Endothelial cell of umbilical vein (primary cell): ENCODE results near the gene BDH1. TPM values are rescaled to one million over a fixed set of nuclear protein-coding genes. Genes with fewer than 3 reads are reported as not detected.

Experiments
- BruUV-seq: library from RNA; stranded (reverse); fragments of 400-500 nt; replicated peaks from 2 replicates; lab custom pipeline; 2021; lab: Mats Ljungman, UMichigan
- CTCF ChIA-PET: fragments of 300-600, 350-600 bp; sonication (Branson Sonifier 250); formaldehyde crosslinking; loops from one replicate; lab custom pipeline; 2021; ENCODE audit warnings: antibody characterized with exemption, inconsistent platforms; lab: Charles Lee
- POLR2A ChIA-PET: fragments of 300-600, 350-600 bp; sonication (Branson Sonifier 250); formaldehyde crosslinking; loops from one replicate; lab custom pipeline; 2021; ENCODE audit warnings: antibody characterized with exemption, inconsistent platforms; lab: Charles Lee
- DNase-seq: peaks from one replicate; pipeline ENCODE4 v3.0.0-alpha.2; 2011; ENCODE audit warnings: low read depth, low spot score
- FAIRE-seq: peaks from 2 replicates; lab custom pipeline; 2011; peaks lifted over from hg19 to GRCh38; lab: Jason Lieb, UNC
- H2AFZ ChIP-seq: 2 replicates; pipeline ENCODE4 v1.6.0; 2012; ENCODE audit warnings: low read depth, low read length, control low read depth, inconsistent platforms
- H3K27ac ChIP-seq: 2 replicates; pipeline ENCODE4 v1.5.1; 2011; ENCODE audit warnings: low read depth, mild to moderate bottlenecking, control low read depth, low read length, moderate library complexity; ENCODE audit not compliant: insufficient read depth
- H3K27me3 ChIP-seq, 2 experiments: 2 replicates each; pipeline versions ENCODE4 v1.6.0 to v1.6.1; 2011; ENCODE audit warnings: low read length in 2 of 2, mixed read lengths in 1 of 2; ENCODE audit not compliant: control insufficient read depth in 2 of 2, insufficient read depth in 2 of 2
- H3K36me3 ChIP-seq, 2 experiments: 2 replicates in 1 of 2; 3 replicates in 1 of 2; pipeline ENCODE4 v1.5.1; 2011; ENCODE audit warnings: low read length in 2 of 2, mild to moderate bottlenecking in 1 of 2, moderate library complexity in 1 of 2; ENCODE audit not compliant: control insufficient read depth in 2 of 2, insufficient read depth in 2 of 2; ENCODE audit errors: extremely low read depth in 1 of 2
- H3K4me1 ChIP-seq: 3 replicates; pipeline ENCODE4 v1.5.1; 2011; ENCODE audit warnings: mild to moderate bottlenecking, low read length; ENCODE audit not compliant: control insufficient read depth, insufficient read depth; ENCODE audit errors: extremely low read depth
- H3K4me2 ChIP-seq: 2 replicates; pipeline ENCODE4 v1.6.1; 2011; ENCODE audit warnings: low read length, control low read depth, mixed read lengths; ENCODE audit not compliant: insufficient read depth
- H3K4me3 ChIP-seq, 3 experiments: fragments of 200-600 bp in 1 of 3; sonication (generic), shearing (Covaris generic) in 1 of 3; replicated peaks in 1 of 3; 2 replicates each; pipeline ENCODE4 v1.5.1; 2011 to 2016; ENCODE audit warnings: control low read depth in 3 of 3, low read length in 3 of 3, mild to moderate bottlenecking in 2 of 3, inconsistent platforms in 1 of 3, low read depth in 1 of 3, moderate library complexity in 1 of 3; ENCODE audit not compliant: insufficient read depth in 1 of 3
- H3K79me2 ChIP-seq: 2 replicates; pipeline ENCODE4 v1.6.0; 2012; ENCODE audit warnings: low read length, inconsistent platforms; ENCODE audit not compliant: control insufficient read depth, insufficient read depth
- H3K9ac ChIP-seq: replicated peaks from 2 replicates; pipeline ENCODE3; 2011; ENCODE audit warnings: low read length, control low read depth; ENCODE audit not compliant: insufficient read depth; ENCODE audit errors: extremely low read depth
- H3K9me1 ChIP-seq: replicated peaks from 3 replicates; pipeline ENCODE4 v1.6.0; 2011; ENCODE audit warnings: mild to moderate bottlenecking, low read length; ENCODE audit not compliant: control insufficient read depth, insufficient read depth; ENCODE audit errors: extremely low read depth
- H3K9me3 ChIP-seq: replicated peaks from 2 replicates; pipeline ENCODE4 v1.5.1; 2012; ENCODE audit warnings: low read length, inconsistent platforms; ENCODE audit not compliant: control insufficient read depth, insufficient read depth
- H4K20me1 ChIP-seq: replicated peaks from 2 replicates; pipeline ENCODE3; 2011; ENCODE audit warnings: mild to moderate bottlenecking, low read length; ENCODE audit not compliant: control insufficient read depth, insufficient read depth; ENCODE audit errors: extremely low read depth
- EZH2 ChIP-seq: IDR thresholded peaks from 2 replicates; pipeline ENCODE4 v1.6.1; 2012; ENCODE audit warnings: borderline replicate concordance, low read depth, mild to moderate bottlenecking, moderate library complexity, low read length, inconsistent platforms; ENCODE audit not compliant: severe bottlenecking
- FOS ChIP-seq: IDR thresholded peaks from 2 replicates; pipeline ENCODE4 v1.6.1; 2011; ENCODE audit warnings: mild to moderate bottlenecking, low read length, moderate library complexity, borderline replicate concordance; ENCODE audit not compliant: insufficient read depth
- GATA2 ChIP-seq: IDR thresholded peaks from 2 replicates; pipeline ENCODE4 v1.7.0; 2011; ENCODE audit warnings: low read depth, mild to moderate bottlenecking, moderate library complexity, mixed read lengths, low read length; ENCODE audit not compliant: insufficient read length, insufficient read depth
- JUN ChIP-seq: IDR thresholded peaks from 2 replicates; pipeline ENCODE4 v1.6.1; 2011; ENCODE audit warnings: borderline replicate concordance, low read depth; ENCODE audit not compliant: insufficient read length, insufficient read depth
- MAX ChIP-seq: IDR thresholded peaks from 2 replicates; pipeline ENCODE4 v1.6.1; 2011; ENCODE audit not compliant: insufficient read depth, insufficient read length
- MYC ChIP-seq: IDR thresholded peaks from one replicate; pipeline ENCODE4 v1.6.1; 2011; ENCODE audit warnings: mild to moderate bottlenecking, low read depth, low read length
- POLR2A ChIP-seq: IDR thresholded peaks from 2 replicates; pipeline ENCODE4 v1.6.1; 2012; ENCODE audit warnings: low read depth, mild to moderate bottlenecking, control low read depth, low read length
- POLR2AphosphoS5 ChIP-seq: IDR thresholded peaks from 2 replicates; pipeline ENCODE4 v1.6.1; 2012; ENCODE audit warnings: low read depth, mild to moderate bottlenecking, control low read depth, low read length, moderate library complexity; ENCODE audit not compliant: insufficient read depth
- dilution Hi-C: fragments of 300-500 bp; cut with MboI; formaldehyde crosslinking; loops from one replicate; pipeline ENCODE4 v1.15.0; 2019; ENCODE audit warnings: low sequenced_read_pairs; ENCODE audit not compliant: extremely low pct_ligation_motif_present
- intact Hi-C: fragments of 100-400 bp; cut with micrococcal nuclease; formaldehyde crosslinking; loops from one replicate; pipeline ENCODE4 v1.10.0; 2022
- polyA plus RNA-seq, 4 experiments: library from polyadenylated mRNA; depleted of rRNA in 3 of 4; stranded (reverse) in 3 of 4; unstranded in 1 of 4; fragments of >200 nt; gene quantifications; 2 replicates each; pipeline versions ENCODE4 v1.2.1 to v1.2.3, GENCODE V29; 2011 to 2012; ENCODE audit warnings: missing spikeins in 1 of 4
- total RNA-seq: library from RNA; stranded (reverse); gene quantifications from 2 replicates; pipeline ENCODE4 v1.2.3, GENCODE V29; 2021
- TF ChIP-seq, protein P1 (sequence below), 2 donors: IDR thresholded peaks; 1 replicate in 1 of 2; 2 replicates in 1 of 2; pipeline ENCODE4 v1.5.1; 2011; ENCODE audit warnings: low read length in 2 of 2, mild to moderate bottlenecking in 2 of 2, moderate library complexity in 2 of 2, control low read depth in 1 of 2, inconsistent platforms in 1 of 2, low read depth in 1 of 2; ENCODE audit not compliant: insufficient read depth in 1 of 2; ENCODE audit errors: extremely low read depth in 1 of 2

BDH1 gene
- total and polyA plus RNA-seq, 2 donors (not counting 3 experiments of a cell fraction or from before 2014, with no cell fraction given), result 6.9 to 12.2 TPM

DNA sequence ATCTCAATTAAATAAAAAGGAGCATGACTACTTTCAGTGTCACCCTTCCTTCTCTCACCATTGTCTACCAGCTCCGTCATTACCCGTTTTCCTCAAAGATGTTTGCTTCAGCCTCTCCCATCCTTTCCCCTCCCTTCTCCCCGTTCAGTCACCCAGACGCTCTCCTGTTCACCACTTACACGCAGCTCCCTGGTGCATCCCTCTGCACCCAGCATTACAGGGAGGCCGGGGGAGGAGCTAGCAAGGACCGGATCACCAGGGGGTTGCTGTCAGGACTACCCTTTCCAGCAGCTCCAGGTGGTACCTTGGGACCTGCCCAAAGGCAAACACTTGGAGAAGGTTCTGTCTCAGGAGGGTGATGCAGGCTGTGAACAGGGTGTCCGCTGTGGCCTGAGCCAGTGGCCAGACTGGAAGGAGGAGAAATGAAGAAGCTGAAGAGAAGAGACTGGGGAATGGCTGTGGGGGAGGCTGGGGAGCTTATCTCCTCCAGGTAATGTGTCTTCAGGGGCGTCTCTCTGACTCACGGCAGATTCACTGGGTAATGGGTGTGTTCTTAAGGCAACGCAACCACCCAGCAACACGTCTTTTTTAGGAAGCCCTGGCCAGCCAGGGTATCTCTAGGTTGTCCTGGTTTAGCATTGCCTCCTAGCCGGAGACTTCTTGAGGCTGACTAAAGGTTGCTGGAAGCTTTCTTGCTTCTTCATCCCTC lies 21.8 kb upstream of the BDH1 start:
- H3K36me3 ChIP-seq, result no peaks in the 10 kb centered on the region
- ChIA-PET CTCF (interaction anchor here (0.8 to 2.5 kb wide), 3 partner anchors 11 to 27 kb away, joined by 3 to 13 read pairs (median 3); no protein-coding TSS in a partner anchor), POLR2A (no interaction called here)
- no peaks in the 10 kb centered on the region for H3K79me2 ChIP-seq
- peaks cover 14 to 17% of the 10 kb centered on the region in 2 experiments for H3K27me3 ChIP-seq
- no peaks in the 10 kb centered on the region for H3K4me1 ChIP-seq
- no peak overlapping the region for H3K27ac ChIP-seq
- FAIRE-seq, result no peak
- no TSS peak for BruUV-seq
- DNase-seq, result no peak
- no peak overlapping the region for H3K4me3 ChIP-seq
- intact Hi-C loops, result no loop called here
- H3K4me2 ChIP-seq, result no peak overlapping the region
- dilution Hi-C loops, result no loop called here
- no peaks in the 10 kb centered on the region for H3K9me3 ChIP-seq
- no peaks in the 10 kb centered on the region for H3K9me1 ChIP-seq
- TF ChIP-seq FOS (no peak), EZH2 (no peak), JUN (no peak), MAX (no peak), POLR2AphosphoS5 (no peak), POLR2A (no peak), MYC (no peak), GATA2 (no peak)
- TF ChIP-seq, protein P1, sequence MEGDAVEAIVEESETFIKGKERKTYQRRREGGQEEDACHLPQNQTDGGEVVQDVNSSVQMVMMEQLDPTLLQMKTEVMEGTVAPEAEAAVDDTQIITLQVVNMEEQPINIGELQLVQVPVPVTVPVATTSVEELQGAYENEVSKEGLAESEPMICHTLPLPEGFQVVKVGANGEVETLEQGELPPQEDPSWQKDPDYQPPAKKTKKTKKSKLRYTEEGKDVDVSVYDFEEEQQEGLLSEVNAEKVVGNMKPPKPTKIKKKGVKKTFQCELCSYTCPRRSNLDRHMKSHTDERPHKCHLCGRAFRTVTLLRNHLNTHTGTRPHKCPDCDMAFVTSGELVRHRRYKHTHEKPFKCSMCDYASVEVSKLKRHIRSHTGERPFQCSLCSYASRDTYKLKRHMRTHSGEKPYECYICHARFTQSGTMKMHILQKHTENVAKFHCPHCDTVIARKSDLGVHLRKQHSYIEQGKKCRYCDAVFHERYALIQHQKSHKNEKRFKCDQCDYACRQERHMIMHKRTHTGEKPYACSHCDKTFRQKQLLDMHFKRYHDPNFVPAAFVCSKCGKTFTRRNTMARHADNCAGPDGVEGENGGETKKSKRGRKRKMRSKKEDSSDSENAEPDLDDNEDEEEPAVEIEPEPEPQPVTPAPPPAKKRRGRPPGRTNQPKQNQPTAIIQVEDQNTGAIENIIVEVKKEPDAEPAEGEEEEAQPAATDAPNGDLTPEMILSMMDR (IDR thresholded peaks at IDR 0.05; ENCODE audit: extremely low read depth in 1 of 2, insufficient read depth in 1 of 2, low read depth in 1 of 2, low read length in 2 of 2), result no peak
- no peaks in the 10 kb centered on the region for H4K20me1 ChIP-seq
- H3K9ac ChIP-seq, result no peak overlapping the region
- H2AFZ ChIP-seq, result no peak overlapping the region
